VCaP (cell line): Measurements from ENCODE around the gene RAD23A.

Source experiments
- H3K27ac ChIP-seq: fragments of 450-650 bp; 2 replicates; pipeline ENCODE4 v1.5.1; 2017
- TF ChIP-seq, protein P1 (sequence below): fragments of 450-650 bp; conservative IDR thresholded peaks from 2 replicates; pipeline ENCODE4 v1.5.1; 2017; ENCODE audit warnings: mild to moderate bottlenecking, moderate library complexity

Gene RAD23A

GRCh38 chr19:12990853-12991252, 45.2 kb downstream of the RAD23A start:
- H3K27ac ChIP-seq, result peak overlapping the region; percentile 72
- TF ChIP-seq, protein P1, sequence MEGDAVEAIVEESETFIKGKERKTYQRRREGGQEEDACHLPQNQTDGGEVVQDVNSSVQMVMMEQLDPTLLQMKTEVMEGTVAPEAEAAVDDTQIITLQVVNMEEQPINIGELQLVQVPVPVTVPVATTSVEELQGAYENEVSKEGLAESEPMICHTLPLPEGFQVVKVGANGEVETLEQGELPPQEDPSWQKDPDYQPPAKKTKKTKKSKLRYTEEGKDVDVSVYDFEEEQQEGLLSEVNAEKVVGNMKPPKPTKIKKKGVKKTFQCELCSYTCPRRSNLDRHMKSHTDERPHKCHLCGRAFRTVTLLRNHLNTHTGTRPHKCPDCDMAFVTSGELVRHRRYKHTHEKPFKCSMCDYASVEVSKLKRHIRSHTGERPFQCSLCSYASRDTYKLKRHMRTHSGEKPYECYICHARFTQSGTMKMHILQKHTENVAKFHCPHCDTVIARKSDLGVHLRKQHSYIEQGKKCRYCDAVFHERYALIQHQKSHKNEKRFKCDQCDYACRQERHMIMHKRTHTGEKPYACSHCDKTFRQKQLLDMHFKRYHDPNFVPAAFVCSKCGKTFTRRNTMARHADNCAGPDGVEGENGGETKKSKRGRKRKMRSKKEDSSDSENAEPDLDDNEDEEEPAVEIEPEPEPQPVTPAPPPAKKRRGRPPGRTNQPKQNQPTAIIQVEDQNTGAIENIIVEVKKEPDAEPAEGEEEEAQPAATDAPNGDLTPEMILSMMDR, result no peak

- H3K27ac ChIP-seq, result peak overlapping the region; percentile 72
- TF ChIP-seq, protein P1, result no peak
These were observed 45.6 kb downstream of the RAD23A start for GRCh38 chr19:12991296-12991695.

DNA sequence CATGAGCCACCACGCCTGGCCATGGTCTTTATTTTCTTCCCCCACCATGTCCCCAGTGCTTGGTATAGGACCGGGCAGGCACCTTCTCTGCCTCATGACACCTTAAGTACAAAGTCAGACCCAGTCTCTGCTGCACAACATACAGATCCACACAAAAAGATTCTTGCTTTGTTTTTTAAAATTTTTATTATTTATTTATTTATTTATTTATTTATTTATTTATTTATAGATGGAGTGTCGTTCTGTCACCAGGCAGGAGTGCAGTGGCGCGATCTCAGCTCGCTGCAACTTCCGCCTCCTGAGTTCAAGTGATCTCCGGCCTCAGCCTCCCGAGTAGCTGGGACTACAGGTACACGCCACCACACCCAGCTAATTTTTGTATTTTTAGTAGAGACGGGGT, 47.1 kb downstream of the RAD23A start:
- TF ChIP-seq, protein P1, result no peak
- peak overlapping the region; percentile 72; the same call in 1 of the 2 replicates for H3K27ac ChIP-seq

DNA sequence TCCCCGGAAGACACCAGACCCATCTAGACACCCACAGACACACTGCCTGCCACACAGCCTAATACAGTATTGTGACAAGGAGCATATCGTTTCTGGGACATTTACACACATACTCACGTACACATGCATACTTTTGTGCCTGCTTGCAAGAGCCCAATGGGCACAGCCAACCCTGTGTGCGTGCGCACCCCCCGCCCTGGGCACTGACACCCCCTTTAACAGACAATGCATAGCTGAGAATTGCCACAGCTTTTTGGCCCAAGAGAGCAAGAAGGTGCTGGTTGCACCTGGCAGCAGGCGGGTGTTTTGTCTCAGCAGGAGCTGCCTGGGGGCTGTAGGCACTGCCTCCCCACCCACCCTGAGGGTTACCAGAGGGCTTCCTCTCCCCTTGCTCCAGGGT, 47.9 kb downstream of the RAD23A start:
- peak overlapping the region; percentile 100 for H3K27ac ChIP-seq
- TF ChIP-seq, protein P1, result no peak

GRCh38 chr19:12994701-12995595, 49.3 kb downstream of the RAD23A start, which contains the start of gene NFIX:
Gene NFIX (plus strand): TSS chr19:12995475. CDS start chr19:12995838, 363 bp downstream.
- H3K27ac ChIP-seq, result peak within 1 kb of the TSS; percentile 100
- TF ChIP-seq, protein P1, result no peak

DNA sequence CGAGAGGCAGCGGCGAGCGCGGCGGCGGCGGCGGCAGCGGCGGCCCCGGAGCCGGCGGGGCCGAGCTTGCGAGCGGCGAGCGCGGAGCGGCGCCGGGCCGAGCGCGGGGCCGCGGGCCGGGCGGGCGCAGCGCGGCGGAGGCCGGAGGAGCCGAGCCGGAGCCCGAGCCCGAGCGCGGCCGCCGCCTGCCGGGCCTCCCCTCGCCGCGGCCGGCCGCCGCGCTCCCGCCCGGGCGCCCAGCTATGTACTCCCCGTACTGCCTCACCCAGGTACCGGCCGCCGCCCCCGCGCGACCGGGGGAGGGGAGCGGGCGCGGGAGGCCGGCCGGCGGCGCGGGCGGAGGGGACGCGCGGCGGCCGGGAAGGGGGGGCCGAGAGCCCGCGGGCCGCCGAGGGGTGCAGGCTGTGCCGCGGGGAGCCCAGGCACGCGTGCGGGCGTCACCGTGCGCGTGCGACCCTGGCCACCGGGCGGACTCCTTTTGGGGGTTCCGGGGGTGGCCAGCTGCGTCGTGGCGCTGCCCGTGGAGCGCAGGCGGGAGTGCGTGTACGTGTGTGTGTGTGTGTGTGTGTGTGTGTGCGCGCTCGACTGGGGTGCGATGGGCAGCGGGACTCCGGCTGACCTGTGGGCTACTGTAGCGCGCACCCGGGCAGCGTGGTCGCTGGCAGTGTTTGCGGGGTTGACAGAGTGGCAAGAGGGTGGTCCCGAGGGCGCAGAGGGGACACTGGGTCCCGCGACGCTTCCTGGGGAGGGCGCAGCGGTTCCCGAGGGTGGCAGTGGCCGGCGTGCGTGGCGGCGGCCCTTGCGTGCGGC, 50.1 kb downstream of the RAD23A start:
- H3K27ac ChIP-seq, result peak overlapping the region; percentile 100

More for the DNA sequence above, 50.1 kb downstream of the RAD23A start:
- TF ChIP-seq, protein P1, result no peak
